HEK293 (cell line): ENCODE results near the gene COG6.

Source experiments
- CTCF ChIP-seq: fragments of 450-650 bp; formaldehyde crosslinking; IDR thresholded peaks from 2 replicates; pipeline ENCODE4 v1.5.1; 2016; ENCODE audit warnings: missing biosample characterization, missing genetic modification characterization
- PRDM4 ChIP-seq: fragments of 450-650 bp; formaldehyde crosslinking; IDR thresholded peaks from 2 replicates; pipeline ENCODE4 v1.5.1; 2017; ENCODE audit warnings: missing biosample characterization, missing genetic modification characterization
- ZBTB49 ChIP-seq: fragments of 450-650 bp; formaldehyde crosslinking; IDR thresholded peaks from 2 replicates; pipeline ENCODE4 v1.5.1; 2016; ENCODE audit warnings: missing biosample characterization, missing genetic modification characterization, low read depth
- ZNF10 ChIP-seq: fragments of 450-650 bp; formaldehyde crosslinking; IDR thresholded peaks from 2 replicates; pipeline ENCODE4 v1.5.1; 2017; ENCODE audit warnings: missing biosample characterization, missing genetic modification characterization
- ZNF174 ChIP-seq: fragments of 450-650 bp; formaldehyde crosslinking; IDR thresholded peaks from 2 replicates; pipeline ENCODE4 v1.5.0; 2017; ENCODE audit warnings: missing biosample characterization, mild to moderate bottlenecking, missing genetic modification characterization
- ZNF677 ChIP-seq: fragments of 450-650 bp; IDR thresholded peaks from 2 replicates; pipeline ENCODE4 v1.5.0; 2018; ENCODE audit warnings: missing biosample characterization, mild to moderate bottlenecking, missing genetic modification characterization, moderate library complexity

GRCh38 chr13:39632994-39633393, 22.5 kb upstream of the COG6 start:
- TF ChIP-seq CTCF (no peak), ZBTB49 (tag by site-specific recombination) (no peak), ZNF174 (tag by site-specific recombination) (no peak), ZNF10 (tag by site-specific recombination) (no peak), ZNF677 (no peak), PRDM4 (tag by site-specific recombination) (no peak)
